Thyroid gland (tissue), 4 donors: ENCODE results near the gene S1PR5. TPM values are rescaled to one million over a fixed set of nuclear protein-coding genes. Genes with fewer than 3 reads are reported as not detected.
"Not testable (repeated sequence)": the region's sequence is repeated elsewhere in the genome, so short reads cannot be mapped to it uniquely, and the experiment has no call there.

Experiments
- DNase-seq, 2 donors: peaks; one replicate each; pipeline ENCODE4 v3.0.0-alpha.2; 2019
- H3K27ac ChIP-seq, 3 donors: fragments of 200-600 bp; sonication (generic); 1 replicate in 2 of 3; 2 replicates in 1 of 3; pipeline ENCODE4 v1.5.1; 2016 to 2019; ENCODE audit warnings: mild to moderate bottlenecking in 1 of 3, moderate library complexity in 1 of 3
- H3K27me3 ChIP-seq: fragments of 200-600 bp; sonication (generic); one replicate; pipeline ENCODE4 v1.5.1; 2019
- H3K36me3 ChIP-seq, 2 donors: fragments of 200-600 bp; sonication (generic); one replicate each; pipeline ENCODE4 v1.5.1; 2016 to 2019
- H3K4me1 ChIP-seq, 2 donors: fragments of 200-600 bp; sonication (generic); one replicate each; pipeline ENCODE4 v1.5.1; 2017 to 2019
- H3K4me3 ChIP-seq, 3 donors: fragments of 200-600 bp; sonication (generic); replicated peaks in 1 of 3; 1 replicate in 2 of 3; 2 replicates in 1 of 3; pipeline ENCODE4 v1.5.1; 2016; ENCODE audit warnings: mild to moderate bottlenecking in 1 of 3
- H3K9me3 ChIP-seq: fragments of 200-600 bp; sonication (generic); one replicate; pipeline ENCODE4 v1.5.1; 2017
- CTCF ChIP-seq, 6 experiments: fragments of 200-600 bp in 3 of 6; fragments of 450-650 bp in 3 of 6; sonication (generic) in 3 of 6; IDR thresholded peaks; one replicate each; pipeline ENCODE4 v1.5.1; 2016 to 2019; ENCODE audit warnings: antibody characterized with exemption in 6 of 6, mild to moderate bottlenecking in 2 of 6, inconsistent platforms in 1 of 6, moderate library complexity in 1 of 6
- POLR2A ChIP-seq, 2 donors: fragments of 450-650 bp; IDR thresholded peaks; one replicate each; pipeline ENCODE4 v1.6.1; 2017; ENCODE audit warnings: antibody characterized with exemption in 2 of 2, mild to moderate bottlenecking in 2 of 2, moderate library complexity in 1 of 2
- WGBS, 2 donors: methylation state at CpG; one replicate each; pipeline ENCODE4 v1.1.5; 2017; 5-methylcytosine and 5-hydroxymethylcytosine counted together
- intact Hi-C: fragments of 100-400 bp; cut with DNase I; formaldehyde crosslinking; loops from one replicate; pipeline ENCODE4 v1.15.1; 2023
- total RNA-seq, 4 donors: library from RNA; depleted of rRNA; stranded (reverse); fragments of >200 nt; gene quantifications; one replicate each; pipeline ENCODE4 v1.2.3, GENCODE V29; 2016

The S1PR5 gene
- total RNA-seq, 4 donors from 2014 or later, result 0.22 to 0.59 (median 0.27) TPM; not detected in 1

- Histone ChIP-seq H3K27me3 (no peaks in the 10 kb centered on the region), H3K9me3 (no peaks in the 10 kb centered on the region), H3K27ac (peak overlapping the region in 2 of 3 donors; percentile 81 to 85), H3K4me1 (peaks cover 12 to 14% of the 10 kb centered on the region in 2 donors), H3K4me3 (peak overlapping the region in 1 of 3 donors; percentile 94), H3K36me3 (peaks cover 8 to 10% of the 10 kb centered on the region in 2 donors)
- 50 to 57% methylated on average over 8 of the region's 8 CpGs for WGBS, 2 donors
- TF ChIP-seq CTCF (IDR thresholded peaks at IDR 0.05) (no peak), POLR2A (IDR thresholded peaks at IDR 0.05) (no peak)
- no peak for DNase-seq
- intact Hi-C loops, result no loop called here
Observed at GRCh38 chr19:10543059-10543419, 25.8 kb upstream of the S1PR5 start.

GRCh38 chr19:10539016-10539415 lies 21.8 kb upstream of the S1PR5 start:
- H3K4me3 ChIP-seq, H3K4me1 ChIP-seq, DNase-seq, H3K9me3 ChIP-seq, H3K36me3 ChIP-seq, intact Hi-C loops, H3K27me3 ChIP-seq, H3K27ac ChIP-seq: not testable (repeated sequence)
- WGBS, 2 donors, result 81 to 83% methylated on average over 8 to 9 of the region's 9 CpGs

- no peak overlapping the region for H3K4me3 ChIP-seq
- 73 to 80% methylated on average over 20 of the region's 20 CpGs for WGBS, 2 donors
- no peaks in the 10 kb centered on the region for H3K36me3 ChIP-seq
- intact Hi-C loops, result no loop called here
- H3K27me3 ChIP-seq, result no peaks in the 10 kb centered on the region
- no peak for DNase-seq
- H3K27ac ChIP-seq, result no peak overlapping the region
- peaks cover 0 to 3% of the 10 kb centered on the region in 2 donors for H3K4me1 ChIP-seq
- H3K9me3 ChIP-seq, result no peaks in the 10 kb centered on the region
- TF ChIP-seq CTCF (IDR thresholded peaks at IDR 0.05), result no peak
- TF ChIP-seq POLR2A (IDR thresholded peaks at IDR 0.05), result no peak
Observed at GRCh38 chr19:10538204-10538983, 21.1 kb upstream of the S1PR5 start.

- 64 to 69% methylated on average over 11 of the region's 11 CpGs for WGBS, 2 donors
- no peaks in the 10 kb centered on the region for H3K36me3 ChIP-seq
- H3K4me1 ChIP-seq, result no peaks in the 10 kb centered on the region
- TF ChIP-seq POLR2A (IDR thresholded peaks at IDR 0.05) (no peak), CTCF (IDR thresholded peaks at IDR 0.05) (no peak)
- no peaks in the 10 kb centered on the region for H3K27me3 ChIP-seq
- no peak overlapping the region for H3K27ac ChIP-seq
- no peak overlapping the region for H3K4me3 ChIP-seq
- DNase-seq, result no peak
- intact Hi-C loops, result no loop called here
- H3K9me3 ChIP-seq, result no peaks in the 10 kb centered on the region
Observed at GRCh38 chr19:10537668-10538067, 20.4 kb upstream of the S1PR5 start.

DNA sequence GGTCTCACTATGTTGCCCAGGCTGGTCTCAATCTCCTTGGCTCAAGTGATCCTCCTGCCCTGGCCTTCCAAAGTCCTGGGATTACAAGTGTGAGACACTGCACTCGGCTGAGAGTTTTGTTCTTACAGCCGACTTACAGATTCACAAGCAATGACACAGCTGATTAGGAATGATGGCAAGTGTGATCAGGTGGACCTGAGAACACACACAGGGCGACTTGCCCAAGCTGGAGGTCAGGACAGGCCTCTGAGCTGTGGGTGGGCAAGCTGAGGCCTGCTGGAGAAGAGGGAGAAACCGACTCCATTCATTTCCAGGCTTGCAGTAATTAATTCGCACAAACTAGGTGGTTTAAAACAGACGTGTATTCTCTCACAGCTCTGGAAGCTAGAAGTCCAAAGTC lies 18.4 kb upstream of the S1PR5 start:
- intact Hi-C loops, result no loop called here
- H3K27me3 ChIP-seq, result no peaks in the 10 kb centered on the region
- H3K4me1 ChIP-seq, result no peaks in the 10 kb centered on the region
- no peak overlapping the region for H3K27ac ChIP-seq
- no peaks in the 10 kb centered on the region for H3K36me3 ChIP-seq
- WGBS, 2 donors, result 71 to 76% methylated on average over 6 of the region's 6 CpGs
- no peak for TF ChIP-seq POLR2A (IDR thresholded peaks at IDR 0.05)
- no peak for TF ChIP-seq CTCF (IDR thresholded peaks at IDR 0.05)
- DNase-seq, result no peak
- no peaks in the 10 kb centered on the region for H3K9me3 ChIP-seq
- no peak overlapping the region for H3K4me3 ChIP-seq
